Measurements from ENCODE around the gene PRSS33.

The PRSS33 gene

DNA sequence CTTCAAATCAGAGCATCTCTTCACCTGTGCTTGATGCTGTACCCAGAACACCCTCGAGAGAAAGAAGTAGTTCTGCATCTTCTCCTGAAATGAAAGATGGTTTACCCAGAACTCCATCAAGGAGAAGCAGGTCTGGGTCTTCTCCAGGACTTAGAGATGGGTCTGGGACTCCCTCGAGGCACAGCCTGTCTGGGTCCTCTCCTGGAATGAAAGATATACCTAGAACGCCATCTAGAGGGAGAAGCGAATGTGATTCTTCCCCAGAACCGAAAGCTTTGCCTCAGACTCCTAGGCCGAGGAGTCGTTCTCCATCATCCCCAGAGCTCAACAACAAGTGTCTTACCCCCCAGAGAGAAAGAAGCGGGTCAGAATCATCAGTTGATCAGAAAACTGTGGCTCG, 22.6 kb downstream of the PRSS33 start:
- DNase-seq (ENCODE audit: low spot score), result no peak
- TF ChIP-seq, protein P1, sequence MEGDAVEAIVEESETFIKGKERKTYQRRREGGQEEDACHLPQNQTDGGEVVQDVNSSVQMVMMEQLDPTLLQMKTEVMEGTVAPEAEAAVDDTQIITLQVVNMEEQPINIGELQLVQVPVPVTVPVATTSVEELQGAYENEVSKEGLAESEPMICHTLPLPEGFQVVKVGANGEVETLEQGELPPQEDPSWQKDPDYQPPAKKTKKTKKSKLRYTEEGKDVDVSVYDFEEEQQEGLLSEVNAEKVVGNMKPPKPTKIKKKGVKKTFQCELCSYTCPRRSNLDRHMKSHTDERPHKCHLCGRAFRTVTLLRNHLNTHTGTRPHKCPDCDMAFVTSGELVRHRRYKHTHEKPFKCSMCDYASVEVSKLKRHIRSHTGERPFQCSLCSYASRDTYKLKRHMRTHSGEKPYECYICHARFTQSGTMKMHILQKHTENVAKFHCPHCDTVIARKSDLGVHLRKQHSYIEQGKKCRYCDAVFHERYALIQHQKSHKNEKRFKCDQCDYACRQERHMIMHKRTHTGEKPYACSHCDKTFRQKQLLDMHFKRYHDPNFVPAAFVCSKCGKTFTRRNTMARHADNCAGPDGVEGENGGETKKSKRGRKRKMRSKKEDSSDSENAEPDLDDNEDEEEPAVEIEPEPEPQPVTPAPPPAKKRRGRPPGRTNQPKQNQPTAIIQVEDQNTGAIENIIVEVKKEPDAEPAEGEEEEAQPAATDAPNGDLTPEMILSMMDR (IDR thresholded peaks at IDR 0.05; ENCODE audit: borderline replicate concordance, control extremely low read depth, extremely low read depth, insufficient read depth, missing control alignments), result no peak
- in situ Hi-C loops (cut with MboI; ENCODE audit: low sequenced_read_pairs, unreplicated experiment), result no loop called here

DNA sequence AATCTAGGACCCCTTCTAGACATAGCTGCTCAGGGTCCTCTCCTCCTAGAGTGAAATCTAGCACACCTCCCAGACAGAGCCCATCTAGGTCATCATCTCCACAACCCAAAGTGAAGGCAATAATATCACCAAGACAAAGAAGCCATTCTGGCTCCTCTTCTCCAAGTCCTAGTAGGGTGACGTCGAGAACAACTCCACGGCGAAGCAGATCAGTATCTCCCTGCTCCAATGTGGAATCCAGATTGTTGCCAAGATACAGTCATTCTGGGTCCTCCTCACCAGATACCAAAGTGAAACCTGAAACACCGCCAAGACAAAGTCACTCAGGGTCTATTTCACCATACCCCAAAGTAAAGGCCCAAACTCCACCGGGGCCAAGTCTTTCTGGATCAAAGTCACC, 24.2 kb downstream of the PRSS33 start:
- no peak for DNase-seq (ENCODE audit: low spot score)
- TF ChIP-seq, protein P1 (IDR thresholded peaks at IDR 0.05; ENCODE audit: borderline replicate concordance, control extremely low read depth, extremely low read depth, insufficient read depth, missing control alignments), result no peak
- in situ Hi-C loops (cut with MboI; ENCODE audit: low sequenced_read_pairs, unreplicated experiment), result no loop called here

DNA sequence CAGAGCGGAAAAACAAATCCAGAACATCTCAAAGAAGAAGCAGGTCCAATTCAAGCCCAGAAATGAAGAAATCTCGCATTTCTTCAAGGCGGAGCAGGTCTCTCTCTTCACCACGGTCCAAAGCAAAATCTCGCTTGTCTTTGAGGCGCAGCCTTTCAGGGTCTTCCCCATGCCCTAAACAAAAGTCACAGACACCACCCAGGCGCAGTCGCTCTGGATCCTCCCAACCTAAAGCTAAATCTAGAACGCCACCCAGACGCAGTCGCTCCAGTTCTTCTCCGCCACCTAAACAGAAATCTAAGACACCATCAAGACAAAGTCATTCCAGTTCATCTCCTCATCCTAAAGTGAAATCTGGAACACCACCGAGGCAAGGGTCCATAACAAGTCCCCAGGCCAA, 24.6 kb downstream of the PRSS33 start:
- TF ChIP-seq, protein P1 (IDR thresholded peaks at IDR 0.05; ENCODE audit: borderline replicate concordance, control extremely low read depth, extremely low read depth, insufficient read depth, missing control alignments), result no peak
- DNase-seq (ENCODE audit: low spot score), result no peak
- in situ Hi-C loops (cut with MboI; ENCODE audit: low sequenced_read_pairs, unreplicated experiment), result no loop called here

DNA sequence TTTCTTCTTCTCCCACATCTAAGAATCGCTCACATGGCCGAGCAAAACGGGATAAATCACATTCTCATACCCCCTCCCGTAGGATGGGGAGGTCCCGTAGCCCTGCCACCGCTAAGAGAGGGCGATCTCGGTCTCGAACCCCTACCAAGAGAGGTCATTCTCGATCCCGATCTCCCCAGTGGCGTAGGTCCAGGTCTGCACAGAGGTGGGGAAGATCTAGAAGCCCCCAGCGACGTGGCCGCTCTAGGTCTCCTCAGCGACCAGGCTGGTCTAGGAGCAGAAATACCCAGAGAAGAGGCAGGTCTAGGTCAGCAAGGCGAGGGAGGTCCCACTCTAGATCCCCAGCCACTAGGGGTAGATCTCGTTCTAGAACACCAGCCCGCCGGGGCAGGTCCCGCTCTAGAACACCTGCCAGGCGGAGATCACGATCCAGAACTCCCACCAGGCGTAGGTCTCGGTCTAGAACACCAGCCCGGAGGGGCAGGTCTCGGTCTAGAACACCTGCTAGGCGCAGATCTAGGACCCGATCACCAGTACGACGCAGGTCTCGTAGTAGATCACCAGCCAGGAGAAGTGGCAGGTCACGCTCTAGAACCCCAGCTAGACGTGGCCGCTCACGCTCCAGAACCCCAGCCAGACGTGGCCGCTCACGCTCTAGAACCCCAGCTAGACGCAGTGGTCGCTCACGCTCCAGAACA, 25.3 kb downstream of the PRSS33 start:
- in situ Hi-C loops (cut with MboI; ENCODE audit: low sequenced_read_pairs, unreplicated experiment), result no loop called here
- TF ChIP-seq, protein P1 (IDR thresholded peaks at IDR 0.05; ENCODE audit: borderline replicate concordance, control extremely low read depth, extremely low read depth, insufficient read depth, missing control alignments), result no peak
- no peak for DNase-seq (ENCODE audit: low spot score)

DNA sequence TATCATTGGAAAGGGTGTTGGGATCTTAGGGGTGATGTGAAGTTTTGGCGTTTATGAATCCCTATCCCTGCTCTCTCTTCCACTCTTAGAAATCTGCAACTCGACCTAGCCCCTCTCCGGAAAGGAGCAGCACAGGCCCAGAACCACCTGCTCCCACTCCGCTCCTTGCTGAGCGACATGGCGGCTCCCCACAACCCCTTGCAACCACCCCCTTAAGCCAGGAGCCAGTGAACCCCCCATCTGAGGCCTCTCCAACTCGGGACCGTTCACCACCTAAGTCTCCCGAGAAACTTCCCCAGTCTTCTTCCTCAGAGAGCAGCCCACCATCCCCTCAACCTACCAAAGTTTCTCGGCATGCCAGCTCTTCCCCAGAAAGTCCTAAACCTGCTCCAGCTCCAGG, 25.9 kb downstream of the PRSS33 start:
- no peak for DNase-seq (ENCODE audit: low spot score)
- TF ChIP-seq, protein P1 (IDR thresholded peaks at IDR 0.05; ENCODE audit: borderline replicate concordance, control extremely low read depth, extremely low read depth, insufficient read depth, missing control alignments), result no peak
- in situ Hi-C loops (cut with MboI; ENCODE audit: low sequenced_read_pairs, unreplicated experiment), result no loop called here

DNA sequence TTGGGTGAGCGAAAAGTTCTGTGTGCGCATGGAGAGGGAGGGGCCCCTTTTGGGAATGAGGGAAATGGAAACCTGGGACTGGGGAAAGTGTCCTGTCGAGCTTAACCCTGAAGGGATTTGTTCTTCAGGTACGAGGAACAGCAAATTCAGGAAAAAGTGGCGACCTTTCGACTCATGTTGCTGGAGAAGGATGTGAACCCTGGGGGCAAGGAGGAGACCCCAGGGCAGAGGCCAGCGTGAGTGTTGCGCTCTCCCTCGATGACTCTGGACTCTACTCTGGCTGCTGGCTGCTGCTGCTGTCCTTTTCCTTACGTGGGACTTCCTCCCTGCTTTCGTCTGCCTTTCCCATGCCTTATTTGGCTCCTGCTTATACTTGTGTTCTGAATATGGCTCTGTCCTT, 30.0 kb downstream of the PRSS33 start:
- in situ Hi-C loops (cut with MboI; ENCODE audit: low sequenced_read_pairs, unreplicated experiment), result no loop called here
- TF ChIP-seq, protein P1 (IDR thresholded peaks at IDR 0.05; ENCODE audit: borderline replicate concordance, control extremely low read depth, extremely low read depth, insufficient read depth, missing control alignments), result no peak
- DNase-seq (ENCODE audit: low spot score), result no peak

Measured in GM13976 (cell line).